ENCODE data around the gene REXO4. TPM values are rescaled to one million over a fixed set of nuclear protein-coding genes. Genes with fewer than 3 reads are reported as not detected.

REXO4 gene
- total and polyA plus RNA-seq, 9 of the 15 experiments (the other 6 are each of a cell fraction or from before 2014, with no cell fraction given), result 3.4 to 72.9 (median 31.1) TPM

GRCh38 chr9:133457748-133458147, 39.9 kb upstream of the REXO4 start:
- no peak for FAIRE-seq
- WGBS (ENCODE audit: insufficient coverage, low coverage, missing lambda C conversion rate), result 23% methylated on average over 11 of the region's 11 CpGs
- no TSS peak for BruUV-seq (replicated peaks)

More at GRCh38 chr9:133457748-133458147, 39.9 kb upstream of the REXO4 start:
- Histone ChIP-seq H3K4me3 (no peak overlapping the region), H3K4me2 (ENCODE audit: insufficient read depth, low read length) (no peak overlapping the region), H3K27me3 (ENCODE audit: control insufficient read depth in 2 of 2, insufficient read depth in 2 of 2, low read length in 2 of 2) (peaks cover 20 to 71% of the 10 kb centered on the region in 2 experiments; a peak in 4 of 5 replicates), H4K20me1 (replicated peaks; ENCODE audit: control insufficient read depth, insufficient read depth, low read length) (peaks cover 26% of the 10 kb centered on the region), H3K9me1 (ENCODE audit: control insufficient read depth, insufficient read depth, low read length) (peaks cover 11% of the 10 kb centered on the region), H3K36me3 (ENCODE audit: control insufficient read depth, insufficient read depth, low read length) (no peaks in the 10 kb centered on the region), H3K79me2 (ENCODE audit: control insufficient read depth, insufficient read depth, low read length) (no peaks in the 10 kb centered on the region), H3K4me1 (replicated peaks in 1 of 2; ENCODE audit: control insufficient read depth in 2 of 2, insufficient read depth in 2 of 2, low read length in 2 of 2) (peaks cover 5 to 39% of the 10 kb centered on the region in 2 experiments; a peak in 3 of 5 replicates), H3K27ac (ENCODE audit: extremely low read depth, low read depth, low read length) (no peak overlapping the region), H3K9ac (ENCODE audit: insufficient read depth in 1 of 2, low read depth in 2 of 2, low read length in 2 of 2) (no peak overlapping the region), H3K9me3 (replicated peaks; ENCODE audit: control insufficient read depth, insufficient read depth, low read depth, low read length) (no peaks in the 10 kb centered on the region), H2AFZ (ENCODE audit: low read depth, low read length) (no peak overlapping the region)
- TF ChIP-seq DEAF1 (CRISPR knock-in tag; IDR thresholded peaks at IDR 0.05) (no peak), POLR2AphosphoS2 (IDR thresholded peaks at IDR 0.05; ENCODE audit: low read length) (no peak), KLF10 (CRISPR knock-in tag; IDR thresholded peaks at IDR 0.05) (no peak), KDM2B (CRISPR knock-in tag; IDR thresholded peaks at IDR 0.05) (no peak), NCOA4 (IDR thresholded peaks at IDR 0.05; ENCODE audit: partially characterized antibody) (no peak), CHD4 (IDR thresholded peaks at IDR 0.05; ENCODE audit: insufficient read depth, insufficient replicate concordance, low read depth, low read length, poor library complexity, severe bottlenecking) (no peak), SIN3B (IDR thresholded peaks at IDR 0.05; ENCODE audit: low read depth) (no peak), HEY1 (CRISPR knock-in tag; IDR thresholded peaks at IDR 0.05; ENCODE audit: borderline replicate concordance) (no peak), EP300 (IDR thresholded peaks at IDR 0.05; ENCODE audit: low read length) (no peak), DPF2 (IDR thresholded peaks at IDR 0.05) (no peak), FOXJ2 (tag; IDR thresholded peaks at IDR 0.05) (no peak), ZNF764 (CRISPR knock-in tag; IDR thresholded peaks at IDR 0.05; ENCODE audit: low read depth) (no peak), CEBPZ (IDR thresholded peaks at IDR 0.05; ENCODE audit: borderline replicate concordance, low read depth, low read length) (no peak)
- intact Hi-C loops (cut with micrococcal nuclease), result no loop called here
- CTCF ChIA-PET (ENCODE audit: low intra/inter-chr PET ratio), result no interaction called here
- POLR2A ChIA-PET, result interaction anchor here (0.7 kb wide), 1 partner anchor 87 kb away, joined by 4 read pairs; no protein-coding TSS in a partner anchor
- in situ Hi-C loops (cut with MboI), result no loop called here
- ATAC-seq (no peak), DNase-seq (ENCODE audit: extremely low read depth in 1 of 4, low spot score in 3 of 4) (no peak)
